SK-N-SH (cell line): Measurements from ENCODE around the gene GSK3A. TPM values are rescaled to one million over a fixed set of nuclear protein-coding genes. Genes with fewer than 3 reads are reported as not detected.

ENCODE experiments used
- CTCF ChIA-PET: fragments of 300-600, 350-600 bp; formaldehyde crosslinking; extraction: SDS; loops from one replicate; lab custom pipeline; 2021; lab: Yijun Ruan, JAX
- POLR2A ChIA-PET: fragments of 350-600 bp; sonication (Branson Sonifier 250); formaldehyde crosslinking; extraction: SDS; loops from one replicate; lab custom pipeline; 2020; ENCODE audit warnings: antibody characterized with exemption, inconsistent platforms; lab: Yijun Ruan, JAX
- DNase-seq: peaks from one replicate; pipeline ENCODE4 v3.0.0; 2012
- H2AFZ ChIP-seq: fragments of 200-600 bp; sonication (generic); 2 replicates; pipeline ENCODE4 v1.8.1; 2016; ENCODE audit warnings: antibody characterized with exemption, mild to moderate bottlenecking, low read depth
- H3F3A ChIP-seq: fragments of 200-600 bp; sonication (generic); replicated peaks from 2 replicates; pipeline ENCODE3; 2016; ENCODE audit warnings: antibody characterized with exemption, mild to moderate bottlenecking; ENCODE audit not compliant: insufficient read depth
- H3K27ac ChIP-seq, 2 experiments: fragments of 200-500 bp in 1 of 2; fragments of 200-600 bp in 1 of 2; sonication (Bioruptor generic) in 1 of 2; sonication (generic), shearing (Covaris generic) in 1 of 2; 2 replicates each; pipeline versions ENCODE4 v1.5.1 to v1.6.1; 2014 to 2016; ENCODE audit warnings: low read depth in 2 of 2, inconsistent platforms in 1 of 2, low read length in 1 of 2, mild to moderate bottlenecking in 1 of 2, mixed read lengths in 1 of 2
- H3K27me3 ChIP-seq: fragments of 200-600 bp; sonication (generic), shearing (Covaris generic); 2 replicates; pipeline ENCODE4 v1.6.1; 2016; ENCODE audit warnings: mixed run types; ENCODE audit not compliant: insufficient read depth
- H3K36me3 ChIP-seq, 2 experiments: fragments of 200-500 bp in 1 of 2; fragments of 200-600 bp in 1 of 2; sonication (Bioruptor generic) in 1 of 2; sonication (generic) in 1 of 2; replicated peaks in 1 of 2; 2 replicates each; pipeline versions ENCODE3 to v1.5.1; 2014 to 2016; ENCODE audit warnings: low read length in 1 of 2, mild to moderate bottlenecking in 1 of 2; ENCODE audit not compliant: insufficient read depth in 2 of 2, control insufficient read depth in 1 of 2
- H3K4me1 ChIP-seq, 2 experiments: fragments of 200-500 bp in 1 of 2; fragments of 200-600 bp in 1 of 2; sonication (Bioruptor generic) in 1 of 2; sonication (generic), shearing (Covaris generic) in 1 of 2; 2 replicates each; pipeline versions ENCODE4 v1.5.1 to v1.6.1; 2014 to 2016; ENCODE audit warnings: low read depth in 1 of 2, low read length in 1 of 2, mixed run types in 1 of 2; ENCODE audit not compliant: insufficient read depth in 2 of 2, control insufficient read depth in 1 of 2
- H3K4me2 ChIP-seq: fragments of 200-600 bp; sonication (generic), shearing (Covaris generic); 2 replicates; pipeline ENCODE4 v1.6.1; 2017; ENCODE audit warnings: mixed run types
- H3K4me3 ChIP-seq, 2 experiments: fragments of 200-500 bp in 1 of 2; fragments of 200-600 bp in 1 of 2; sonication (Bioruptor generic) in 1 of 2; sonication (generic), shearing (Covaris generic) in 1 of 2; 2 replicates each; pipeline versions ENCODE4 v1.5.1 to v1.8.1; 2014 to 2016; ENCODE audit warnings: low read depth in 2 of 2, inconsistent platforms in 1 of 2, low read length in 1 of 2, mild to moderate bottlenecking in 1 of 2, mixed read lengths in 1 of 2, moderate library complexity in 1 of 2
- H3K79me2 ChIP-seq: fragments of 200-600 bp; sonication (generic); 2 replicates; pipeline ENCODE4 v1.8.1; 2017; ENCODE audit warnings: mild to moderate bottlenecking; ENCODE audit not compliant: insufficient read depth
- H3K9ac ChIP-seq: fragments of 200-600 bp; sonication (generic); 2 replicates; pipeline ENCODE4 v1.6.1; 2017; ENCODE audit warnings: mixed run types
- H3K9me2 ChIP-seq: fragments of 200-600 bp; sonication (generic); 2 replicates; pipeline ENCODE4 v1.6.1; 2017; ENCODE audit warnings: mixed run types
- H3K9me3 ChIP-seq: fragments of 200-600 bp; sonication (generic); 2 replicates; pipeline ENCODE4 v1.6.1; 2017; ENCODE audit warnings: mixed run types, mild to moderate bottlenecking, moderate library complexity
- H4K20me1 ChIP-seq: fragments of 200-600 bp; sonication (generic); 2 replicates; pipeline ENCODE4 v1.6.1; 2017; ENCODE audit warnings: mild to moderate bottlenecking, mixed run types; ENCODE audit not compliant: insufficient read depth
- CHD2 ChIP-seq: fragments of 150-350 bp; IDR thresholded peaks from 2 replicates; pipeline ENCODE4 v1.6.1; 2018; ENCODE audit warnings: low read length; ENCODE audit not compliant: partially characterized antibody
- ELF1 ChIP-seq: IDR thresholded peaks from 2 replicates; pipeline ENCODE4 v1.4.0; 2012
- EP300 ChIP-seq, 2 experiments: IDR thresholded peaks; 2 replicates each; pipeline versions ENCODE4 v1.4.0 to v1.6.1; 2012; ENCODE audit warnings: borderline replicate concordance in 1 of 2, low read depth in 1 of 2, low read length in 1 of 2
- EZH2phosphoT487 ChIP-seq: fragments of 200-600 bp; sonication (generic); IDR thresholded peaks from 2 replicates; pipeline ENCODE4 v1.6.1; 2017; ENCODE audit warnings: low read depth, mixed run types, mild to moderate bottlenecking, antibody characterized with exemption, moderate library complexity, borderline replicate concordance
- FOSL2 ChIP-seq: IDR thresholded peaks from 2 replicates; pipeline ENCODE4 v1.4.0; 2012; ENCODE audit warnings: low read depth, mild to moderate bottlenecking, moderate library complexity, borderline replicate concordance
- FOXJ3 ChIP-seq: sonication (generic); formaldehyde crosslinking; IDR thresholded peaks from 2 replicates; pipeline ENCODE4 v1.5.1; 2020; ENCODE audit warnings: mild to moderate bottlenecking, missing genetic modification reagents
- FOXM1 ChIP-seq: IDR thresholded peaks from 2 replicates; pipeline ENCODE4 v1.4.0; 2012; ENCODE audit warnings: low read depth, mild to moderate bottlenecking
- GABPA ChIP-seq: IDR thresholded peaks from 2 replicates; pipeline ENCODE4 v1.4.0; 2012; ENCODE audit warnings: low read depth, mild to moderate bottlenecking
- JUND ChIP-seq: IDR thresholded peaks from 2 replicates; pipeline ENCODE4 v1.4.0; 2012
- NFIC ChIP-seq: IDR thresholded peaks from 2 replicates; pipeline ENCODE4 v1.4.0; 2012; ENCODE audit warnings: borderline replicate concordance
- NRF1 ChIP-seq: IDR thresholded peaks from 2 replicates; pipeline ENCODE4 v1.6.1; 2012; ENCODE audit warnings: low read depth, mild to moderate bottlenecking, low read length
- POLR2AphosphoS5 ChIP-seq: IDR thresholded peaks from 2 replicates; pipeline ENCODE4 v1.6.1; 2012; ENCODE audit warnings: low read depth, low read length
- RAD21 ChIP-seq: IDR thresholded peaks from 2 replicates; pipeline ENCODE4 v1.6.1; 2012; ENCODE audit warnings: mild to moderate bottlenecking, low read length
- RCOR1 ChIP-seq: fragments of 150-350 bp; IDR thresholded peaks from 2 replicates; pipeline ENCODE4 v1.6.1; 2017; ENCODE audit warnings: antibody characterized with exemption, low read length
- REST ChIP-seq: IDR thresholded peaks from 2 replicates; pipeline ENCODE4 v1.6.1; 2012; ENCODE audit warnings: mild to moderate bottlenecking, low read depth, low read length, moderate library complexity
- RFX5 ChIP-seq: IDR thresholded peaks from 2 replicates; pipeline ENCODE4 v1.6.1; 2012; ENCODE audit warnings: mild to moderate bottlenecking, improper control_type of control experiment, low read length
- SIN3A ChIP-seq: IDR thresholded peaks from 2 replicates; pipeline ENCODE4 v1.6.1; 2012; ENCODE audit warnings: low read depth, mild to moderate bottlenecking, low read length, moderate library complexity, borderline replicate concordance
- SMC3 ChIP-seq: IDR thresholded peaks from 2 replicates; pipeline ENCODE4 v1.6.1; 2012; ENCODE audit warnings: low read depth, low read length, improper control_type of control experiment
- TAF1 ChIP-seq: IDR thresholded peaks from 2 replicates; pipeline ENCODE4 v1.6.1; 2012; ENCODE audit warnings: low read depth, mild to moderate bottlenecking, low read length, moderate library complexity, borderline replicate concordance
- TCF12 ChIP-seq: IDR thresholded peaks from 2 replicates; pipeline ENCODE4 v1.4.0; 2012
- YY1 ChIP-seq: IDR thresholded peaks from 2 replicates; pipeline ENCODE4 v1.4.0; 2012; ENCODE audit warnings: low read depth, mild to moderate bottlenecking
- ZBTB33 ChIP-seq: IDR thresholded peaks from 2 replicates; pipeline ENCODE4 v1.4.0; 2012; ENCODE audit warnings: low read depth, borderline replicate concordance
- WGBS: methylation state at CpG from one replicate; pipeline ENCODE4 v1.1.6; 2017; ENCODE audit warnings: low lambda C conversion rate; 5-methylcytosine and 5-hydroxymethylcytosine counted together
- polyA plus RNA-seq, 3 experiments: library from polyadenylated mRNA; depleted of rRNA; stranded (reverse); fragments of >200 nt; gene quantifications; 2 replicates each; pipeline ENCODE4 v1.2.3, GENCODE V29; 2012
- TF ChIP-seq, protein P1 (sequence below): fragments of 200-600 bp; sonication (generic); IDR thresholded peaks from 2 replicates; pipeline ENCODE4 v1.6.1; 2017; ENCODE audit warnings: antibody characterized with exemption, mild to moderate bottlenecking, moderate library complexity
- TF ChIP-seq, protein P2 (sequence below): fragments of 150-350 bp; IDR thresholded peaks from 2 replicates; pipeline ENCODE4 v1.6.1; 2016; ENCODE audit warnings: mild to moderate bottlenecking, low read depth, low read length

The GSK3A gene
- polyA plus RNA-seq, 1 of the 3 experiments (the other 2 are of a cell fraction) = 42.1 TPM

- Histone ChIP-seq H3K9me2 (no peaks in the 10 kb centered on the region), H3F3A (peaks cover 12% of the 10 kb centered on the region), H3K27ac (peak within 1 kb of the TSS; percentile 70 to 79), H3K9me3 (no peaks in the 10 kb centered on the region), H2AFZ (peak within 1 kb of the TSS; percentile 74; the same call in 1 of the 2 replicates), H3K36me3 (peaks cover 0 to 13% of the 10 kb centered on the region in 2 experiments), H3K4me1 (peaks cover 9 to 28% of the 10 kb centered on the region in 2 experiments; a peak in 2 of 4 replicates), H3K4me3 (peak within 1 kb of the TSS; percentile 79), H3K27me3 (no peaks in the 10 kb centered on the region), H3K9ac (peak within 1 kb of the TSS; percentile 85), H3K79me2 (peaks cover 85% of the 10 kb centered on the region), H3K4me2 (peak within 1 kb of the TSS; percentile 88), H4K20me1 (no peaks in the 10 kb centered on the region; the same call in 1 of the 2 replicates)
- WGBS = 1% methylated on average over 48 of the region's 53 CpGs
- DNase-seq = peak; percentile 99
- POLR2A ChIA-PET = interaction anchor here (1.0 to 1.6 kb wide), 3 partner anchors 9 to 19 kb away, joined by 3 to 7 read pairs (median 3); no protein-coding TSS in a partner anchor
- CTCF ChIA-PET = interaction anchor here (0.6 to 2.6 kb wide), 7 partner anchors 11 to 111 kb away, joined by 3 to 8 read pairs (median 3); no protein-coding TSS in a partner anchor
- TF ChIP-seq, protein P1, sequence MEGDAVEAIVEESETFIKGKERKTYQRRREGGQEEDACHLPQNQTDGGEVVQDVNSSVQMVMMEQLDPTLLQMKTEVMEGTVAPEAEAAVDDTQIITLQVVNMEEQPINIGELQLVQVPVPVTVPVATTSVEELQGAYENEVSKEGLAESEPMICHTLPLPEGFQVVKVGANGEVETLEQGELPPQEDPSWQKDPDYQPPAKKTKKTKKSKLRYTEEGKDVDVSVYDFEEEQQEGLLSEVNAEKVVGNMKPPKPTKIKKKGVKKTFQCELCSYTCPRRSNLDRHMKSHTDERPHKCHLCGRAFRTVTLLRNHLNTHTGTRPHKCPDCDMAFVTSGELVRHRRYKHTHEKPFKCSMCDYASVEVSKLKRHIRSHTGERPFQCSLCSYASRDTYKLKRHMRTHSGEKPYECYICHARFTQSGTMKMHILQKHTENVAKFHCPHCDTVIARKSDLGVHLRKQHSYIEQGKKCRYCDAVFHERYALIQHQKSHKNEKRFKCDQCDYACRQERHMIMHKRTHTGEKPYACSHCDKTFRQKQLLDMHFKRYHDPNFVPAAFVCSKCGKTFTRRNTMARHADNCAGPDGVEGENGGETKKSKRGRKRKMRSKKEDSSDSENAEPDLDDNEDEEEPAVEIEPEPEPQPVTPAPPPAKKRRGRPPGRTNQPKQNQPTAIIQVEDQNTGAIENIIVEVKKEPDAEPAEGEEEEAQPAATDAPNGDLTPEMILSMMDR = no peak
- TF ChIP-seq FOXJ3 (CRISPR knock-in tag) (no peak), NRF1 (peak; percentile 97), ZBTB33 (no peak), GABPA (no peak), SMC3 (no peak), RCOR1 (no peak), FOXM1 (no peak), SIN3A (no peak; the same call in 1 of the 2 replicates), REST (no peak), POLR2AphosphoS5 (peak; percentile 87), YY1 (no peak), TCF12 (no peak), JUND (no peak), NFIC (no peak), CHD2 (no peak), RFX5 (peak; percentile 92), TAF1 (peak; percentile 65), RAD21 (no peak), FOSL2 (no peak), EP300 (IDR thresholded peaks at IDR 0.05; ENCODE audit: borderline replicate concordance in 1 of 2, low read depth in 1 of 2, low read length in 1 of 2) (peak in 1 of 2 experiments; percentile 18; a peak in 1 of 4 replicates), EZH2phosphoT487 (no peak), ELF1 (no peak)
- TF ChIP-seq, protein P2, sequence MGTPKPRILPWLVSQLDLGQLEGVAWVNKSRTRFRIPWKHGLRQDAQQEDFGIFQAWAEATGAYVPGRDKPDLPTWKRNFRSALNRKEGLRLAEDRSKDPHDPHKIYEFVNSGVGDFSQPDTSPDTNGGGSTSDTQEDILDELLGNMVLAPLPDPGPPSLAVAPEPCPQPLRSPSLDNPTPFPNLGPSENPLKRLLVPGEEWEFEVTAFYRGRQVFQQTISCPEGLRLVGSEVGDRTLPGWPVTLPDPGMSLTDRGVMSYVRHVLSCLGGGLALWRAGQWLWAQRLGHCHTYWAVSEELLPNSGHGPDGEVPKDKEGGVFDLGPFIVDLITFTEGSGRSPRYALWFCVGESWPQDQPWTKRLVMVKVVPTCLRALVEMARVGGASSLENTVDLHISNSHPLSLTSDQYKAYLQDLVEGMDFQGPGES = peak; percentile 54
These were observed 22.3 kb downstream of the GSK3A start, which contains the start of gene ZNF526 for GRCh38 chr19:42219812-42220750. Gene ZNF526 (plus strand): TSS chr19:42220312. CDS start chr19:42224404, 4,092 bp downstream.
